GM12873 (cell line): Measurements from ENCODE around the gene MKNK1.

ENCODE experiments used
- TF ChIP-seq, protein P1 (sequence below): IDR thresholded peaks from 2 replicates; pipeline ENCODE4 v1.5.1; 2012; ENCODE audit warnings: low read depth, mild to moderate bottlenecking, moderate library complexity, low read length, control low read depth; ENCODE audit not compliant: insufficient read depth; ENCODE audit errors: missing control alignments

The MKNK1 gene

DNA sequence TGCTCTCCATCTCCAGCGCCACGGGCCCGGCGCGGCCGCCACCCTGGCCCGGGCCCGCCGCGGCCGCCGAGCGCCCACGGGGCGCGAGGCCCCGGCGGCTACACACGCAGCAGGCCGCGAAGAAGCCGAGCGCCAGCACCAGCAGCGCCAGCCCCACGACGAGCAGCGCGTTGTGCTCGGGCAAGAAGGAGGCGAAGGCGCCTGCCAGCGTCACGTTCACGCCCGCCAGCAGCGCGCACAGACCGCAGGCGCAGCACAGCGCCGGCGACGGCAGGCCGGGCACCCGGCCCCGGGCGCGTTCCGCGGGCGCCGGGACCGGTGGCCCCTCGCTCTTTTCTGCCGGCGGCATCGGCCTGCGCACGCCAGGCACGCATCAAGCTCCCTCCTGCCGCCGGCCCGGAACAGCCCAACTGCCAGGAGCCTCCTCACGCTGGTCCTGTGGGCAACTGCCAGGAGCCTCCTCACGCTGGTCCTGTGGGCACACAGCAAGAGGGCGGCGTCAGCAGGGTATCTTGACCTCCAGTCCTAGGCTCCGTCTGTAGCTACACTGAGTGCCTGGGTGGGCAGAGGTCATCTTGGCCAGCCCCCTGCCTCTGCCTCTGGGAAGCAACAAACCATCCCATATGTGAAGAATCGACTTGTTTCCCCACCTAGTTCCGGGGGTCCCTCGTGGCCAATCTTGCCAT is 70.7 kb downstream of the MKNK1 start:
- TF ChIP-seq, protein P1, sequence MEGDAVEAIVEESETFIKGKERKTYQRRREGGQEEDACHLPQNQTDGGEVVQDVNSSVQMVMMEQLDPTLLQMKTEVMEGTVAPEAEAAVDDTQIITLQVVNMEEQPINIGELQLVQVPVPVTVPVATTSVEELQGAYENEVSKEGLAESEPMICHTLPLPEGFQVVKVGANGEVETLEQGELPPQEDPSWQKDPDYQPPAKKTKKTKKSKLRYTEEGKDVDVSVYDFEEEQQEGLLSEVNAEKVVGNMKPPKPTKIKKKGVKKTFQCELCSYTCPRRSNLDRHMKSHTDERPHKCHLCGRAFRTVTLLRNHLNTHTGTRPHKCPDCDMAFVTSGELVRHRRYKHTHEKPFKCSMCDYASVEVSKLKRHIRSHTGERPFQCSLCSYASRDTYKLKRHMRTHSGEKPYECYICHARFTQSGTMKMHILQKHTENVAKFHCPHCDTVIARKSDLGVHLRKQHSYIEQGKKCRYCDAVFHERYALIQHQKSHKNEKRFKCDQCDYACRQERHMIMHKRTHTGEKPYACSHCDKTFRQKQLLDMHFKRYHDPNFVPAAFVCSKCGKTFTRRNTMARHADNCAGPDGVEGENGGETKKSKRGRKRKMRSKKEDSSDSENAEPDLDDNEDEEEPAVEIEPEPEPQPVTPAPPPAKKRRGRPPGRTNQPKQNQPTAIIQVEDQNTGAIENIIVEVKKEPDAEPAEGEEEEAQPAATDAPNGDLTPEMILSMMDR, result no peak

GRCh38 chr1:46532498-46533178 is 71.4 kb downstream of the MKNK1 start:
- TF ChIP-seq, protein P1, result peak; percentile 56

DNA sequence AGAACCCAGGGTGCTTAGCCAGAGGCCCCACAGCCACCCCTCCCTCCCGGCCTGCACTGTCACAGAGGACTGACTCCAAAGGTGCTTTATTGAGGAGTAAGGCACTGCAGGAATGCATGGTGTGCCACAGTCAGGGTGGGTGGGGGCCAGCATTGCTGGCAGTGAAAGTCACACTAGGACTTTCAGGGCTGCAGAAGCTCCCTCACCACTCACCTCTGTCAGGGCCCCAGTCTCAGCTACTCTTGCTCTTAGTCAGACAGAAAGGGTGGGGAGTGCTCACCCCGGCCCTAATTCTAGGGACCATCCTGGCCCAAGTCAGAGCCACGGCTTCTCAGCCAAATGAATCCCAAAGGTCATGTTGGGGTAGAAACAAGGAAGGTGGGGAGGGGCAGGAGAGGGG is 72.0 kb downstream of the MKNK1 start:
- TF ChIP-seq, protein P1, result no peak

DNA sequence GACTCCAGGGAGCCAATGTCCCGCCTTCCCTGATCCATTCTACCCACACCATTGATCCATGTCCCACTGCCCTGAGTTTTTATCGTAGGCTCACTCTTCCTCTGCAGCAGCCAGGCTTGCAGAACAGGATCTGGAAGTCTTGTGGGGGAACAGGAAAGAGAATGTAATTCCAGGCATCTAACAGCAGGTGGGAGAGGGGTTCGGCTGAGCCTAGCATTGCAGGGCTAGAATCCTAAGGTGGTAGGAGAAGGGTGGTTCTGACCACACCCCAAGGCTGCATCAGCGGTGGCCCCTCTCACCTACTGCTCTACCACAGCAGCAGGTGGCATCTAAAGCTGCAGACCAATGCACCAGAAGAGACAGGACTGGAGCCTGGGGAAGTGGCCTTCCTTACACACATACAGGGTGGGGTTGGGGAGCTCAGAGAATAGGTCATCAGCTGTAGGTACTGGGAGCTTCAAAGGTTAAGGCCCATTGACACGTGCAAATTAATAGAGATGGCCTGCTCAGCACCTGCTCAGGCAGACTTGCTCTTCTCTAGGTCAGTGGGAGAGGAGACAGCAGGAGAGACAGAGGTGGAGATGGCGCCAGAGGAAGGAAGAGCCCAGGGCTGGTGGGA is 73.2 kb downstream of the MKNK1 start:
- TF ChIP-seq, protein P1, result no peak

GRCh38 chr1:46530311-46530710 is 73.8 kb downstream of the MKNK1 start:
- TF ChIP-seq, protein P1, result no peak

DNA sequence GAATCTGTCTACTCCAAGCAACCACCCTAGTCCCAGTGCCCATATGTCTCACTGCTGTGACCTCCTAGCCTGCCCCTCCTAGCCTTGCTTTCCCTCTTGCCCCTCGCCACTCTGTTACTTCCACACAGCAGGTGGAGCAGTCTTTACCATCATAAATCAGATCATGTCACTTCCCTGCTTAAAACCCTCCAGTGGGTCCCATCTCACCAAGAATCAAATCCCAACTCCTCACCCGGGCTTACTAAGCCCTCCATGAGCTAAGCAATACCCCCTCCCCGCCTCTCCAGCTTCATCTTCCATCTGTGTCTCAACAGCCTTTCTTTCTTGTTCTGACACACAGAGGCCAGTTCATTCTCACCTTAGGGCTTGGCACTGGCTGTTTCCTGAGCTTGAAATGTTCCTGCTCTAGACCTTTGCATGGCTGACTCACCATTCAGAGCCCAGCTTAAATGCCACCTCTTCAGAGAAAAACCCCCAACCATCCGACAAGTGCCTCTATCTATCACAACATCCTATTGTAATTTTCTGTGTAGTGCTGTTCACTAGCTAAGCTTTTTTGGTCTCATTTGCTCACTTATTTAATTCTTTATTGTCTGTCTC is 74.9 kb downstream of the MKNK1 start:
- TF ChIP-seq, protein P1, result no peak
